ENCODE measurements around the gene COPS4.

- TF ChIP-seq CTCF (IDR thresholded peaks at IDR 0.05) (no peak), POLR2A (IDR thresholded peaks at IDR 0.05) (no peak)
These were observed 58.2 kb downstream of the COPS4 start for GRCh38 chr4:83093060-83093640.
